Brain microvascular endothelial cell (primary cell): ENCODE results near the gene EVC2.

Experiments used
- DNase-seq: peaks from one replicate; pipeline ENCODE4 v3.0.0-alpha.2; 2020
- H3K27ac ChIP-seq: fragments of 250-450 bp; sonication (Bioruptor Pico); 2 replicates; pipeline ENCODE4 v1.5.1; 2020; ENCODE audit warnings: mild to moderate bottlenecking, moderate library complexity
- H3K27me3 ChIP-seq: fragments of 250-450 bp; sonication (Bioruptor Pico); replicated peaks from 2 replicates; pipeline ENCODE4 v1.5.1; 2020; ENCODE audit warnings: mild to moderate bottlenecking
- H3K36me3 ChIP-seq: fragments of 250-450 bp; sonication (Bioruptor Pico); replicated peaks from 2 replicates; pipeline ENCODE4 v1.5.1; 2020; ENCODE audit warnings: mild to moderate bottlenecking
- H3K4me3 ChIP-seq: 2 replicates; pipeline ENCODE4 v1.5.1; 2011; ENCODE audit warnings: low read depth, mild to moderate bottlenecking, control low read depth, low read length, moderate library complexity
- CTCF ChIP-seq: IDR thresholded peaks from 2 replicates; pipeline ENCODE4 v1.5.1; 2011; ENCODE audit warnings: low read depth, mild to moderate bottlenecking, moderate library complexity, low read length, control low read depth, inconsistent platforms; ENCODE audit errors: missing control alignments
- in situ Hi-C: cut with HindIII; loops from 2 replicates; pipeline ENCODE4 v1.10.0; 2017; ENCODE audit warnings: low sequenced_read_pairs, low pct_ligation_motif_present

Gene EVC2

GRCh38 chr4:5738061-5738460 lies 29.7 kb upstream of the EVC2 start:
- peaks cover 73% of the 10 kb centered on the region for H3K36me3 ChIP-seq
- in situ Hi-C loops: no loop called here
- no peak for DNase-seq
- TF ChIP-seq CTCF: no peak
- no peaks in the 10 kb centered on the region for H3K27me3 ChIP-seq
- no peak overlapping the region for H3K4me3 ChIP-seq
- no peak overlapping the region for H3K27ac ChIP-seq

GRCh38 chr4:5735463-5735862 lies 27.1 kb upstream of the EVC2 start:
- Histone ChIP-seq H3K27me3 (no peaks in the 10 kb centered on the region), H3K4me3 (no peak overlapping the region), H3K27ac (no peak overlapping the region), H3K36me3 (peaks cover 77% of the 10 kb centered on the region)
- in situ Hi-C loops: no loop called here
- TF ChIP-seq CTCF: no peak
- no peak for DNase-seq

- TF ChIP-seq CTCF: no peak
- DNase-seq: no peak
- Histone ChIP-seq H3K27me3 (no peaks in the 10 kb centered on the region), H3K36me3 (peaks cover 80% of the 10 kb centered on the region), H3K4me3 (no peak overlapping the region), H3K27ac (no peak overlapping the region)
- in situ Hi-C loops: no loop called here
Measured at GRCh38 chr4:5734853-5735252, 26.5 kb upstream of the EVC2 start.

- DNase-seq: no peak
- Histone ChIP-seq H3K27me3 (no peaks in the 10 kb centered on the region), H3K36me3 (peaks cover 79% of the 10 kb centered on the region), H3K27ac (no peak overlapping the region), H3K4me3 (no peak overlapping the region)
- in situ Hi-C loops: no loop called here
- no peak for TF ChIP-seq CTCF
Measured at GRCh38 chr4:5732158-5732557, 23.8 kb upstream of the EVC2 start.

GRCh38 chr4:5730993-5731990 lies 22.9 kb upstream of the EVC2 start:
- no peak overlapping the region for H3K27ac ChIP-seq

More at GRCh38 chr4:5730993-5731990, 22.9 kb upstream of the EVC2 start:
- in situ Hi-C loops: no loop called here
- Histone ChIP-seq H3K27me3 (no peaks in the 10 kb centered on the region), H3K4me3 (no peak overlapping the region), H3K36me3 (peaks cover 72% of the 10 kb centered on the region)
- no peak for TF ChIP-seq CTCF
- no peak for DNase-seq
